HG02970 (cell line): Measurements from ENCODE around the gene IGSF22.

Experiments
- ATAC-seq: cut with Tn5 transposase; IDR thresholded peaks from one replicate; pipeline ENCODE4 v1.9.1; 2021; ENCODE audit warnings: mild to moderate bottlenecking, moderate library complexity, moderate number of reproducible peaks; ENCODE audit not compliant: unreplicated experiment, low FRiP score

The IGSF22 gene

GRCh38 chr11:18726040-18726439 is at the start of gene IGSF22:
Gene IGSF22, minus strand, starts transcription at chr11:18726188. Its CDS starts 1,952 bp downstream, at chr11:18724236.
- no peak for ATAC-seq

- ATAC-seq: no peak
Measured at GRCh38 chr11:18774801-18775200, 48.8 kb upstream of the IGSF22 start.

- no peak for ATAC-seq
Measured at GRCh38 chr11:18773681-18774080, 47.7 kb upstream of the IGSF22 start.

- ATAC-seq: no peak
Measured at GRCh38 chr11:18773104-18773503, 47.1 kb upstream of the IGSF22 start.

- ATAC-seq: no peak
Measured at GRCh38 chr11:18772211-18772610, 46.2 kb upstream of the IGSF22 start.

GRCh38 chr11:18771266-18772035 is 45.5 kb upstream of the IGSF22 start:
- ATAC-seq: no peak

GRCh38 chr11:18770479-18771125 is 44.6 kb upstream of the IGSF22 start:
- ATAC-seq: no peak

GRCh38 chr11:18769802-18770456 is 43.9 kb upstream of the IGSF22 start:
- ATAC-seq: peak; percentile 52

- ATAC-seq: no peak
Measured at GRCh38 chr11:18768978-18769377, 43.0 kb upstream of the IGSF22 start.

- peak; percentile 77 for ATAC-seq
Measured at GRCh38 chr11:18768472-18768901, 42.5 kb upstream of the IGSF22 start.

- ATAC-seq: no peak
Measured at GRCh38 chr11:18766015-18766414, 40.0 kb upstream of the IGSF22 start.

- no peak for ATAC-seq
Measured at GRCh38 chr11:18765554-18765953, 39.6 kb upstream of the IGSF22 start.

- ATAC-seq: no peak
Measured at GRCh38 chr11:18761741-18762140, 35.8 kb upstream of the IGSF22 start.

GRCh38 chr11:18761144-18761543 is 35.2 kb upstream of the IGSF22 start:
- no peak for ATAC-seq

- no peak for ATAC-seq
Measured at GRCh38 chr11:18757811-18758210, 31.8 kb upstream of the IGSF22 start.

- no peak for ATAC-seq
Measured at GRCh38 chr11:18756889-18757288, 30.9 kb upstream of the IGSF22 start.

GRCh38 chr11:18754308-18754707 is 28.3 kb upstream of the IGSF22 start:
- ATAC-seq: no peak

GRCh38 chr11:18752502-18752901 is 26.5 kb upstream of the IGSF22 start:
- no peak for ATAC-seq

GRCh38 chr11:18750944-18751343 is 25.0 kb upstream of the IGSF22 start:
- no peak for ATAC-seq

GRCh38 chr11:18749681-18750319 is 23.8 kb upstream of the IGSF22 start:
- no peak for ATAC-seq

- ATAC-seq: no peak
Measured at GRCh38 chr11:18748766-18749365, 22.9 kb upstream of the IGSF22 start.
